22Rv1 (cell line): ENCODE results near the gene SASH3.

Source experiments
- CTCF ChIP-seq: fragments of 450-650 bp; IDR thresholded peaks from 2 replicates; pipeline ENCODE4 v1.5.1; 2017; ENCODE audit warnings: mild to moderate bottlenecking
- ZFX ChIP-seq: fragments of 450-650 bp; IDR thresholded peaks from 2 replicates; pipeline ENCODE4 v1.6.1; 2017; ENCODE audit warnings: antibody characterized with exemption, borderline replicate concordance

GRCh38 chrX:129748305-129748704 is 31.4 kb upstream of the SASH3 start:
- TF ChIP-seq CTCF = no peak
- no peak for TF ChIP-seq ZFX
